Upper lobe of right lung (tissue), 1 donor: ENCODE measurements around the gene TFRC. TPM values are rescaled to one million over a fixed set of nuclear protein-coding genes. Genes with fewer than 3 reads are reported as not detected.
"Not testable (repeated sequence)": the region's sequence is repeated elsewhere in the genome, so short reads cannot be mapped to it uniquely, and the experiment has no call there.

Experiments used
- ATAC-seq: fragments of 200-7000 bp; cut with Tn5 transposase; one replicate; pipeline ENCODE4 v1.9.1; 2020; ENCODE audit warnings: mild to moderate bottlenecking, moderate library complexity
- DNase-seq: peaks from one replicate; pipeline ENCODE4 v3.0.0-alpha.2; 2020
- H3K27ac ChIP-seq: fragments of 200-600 bp; one replicate; pipeline ENCODE4 v1.8.0; 2022
- H3K27me3 ChIP-seq: fragments of 200-600 bp; one replicate; pipeline ENCODE4 v1.8.0; 2022; ENCODE audit warnings: mild to moderate bottlenecking
- H3K36me3 ChIP-seq: fragments of 200-600 bp; one replicate; pipeline ENCODE4 v1.8.0; 2022
- H3K4me1 ChIP-seq: fragments of 200-600 bp; one replicate; pipeline ENCODE4 v1.8.0; 2022
- H3K4me3 ChIP-seq: fragments of 200-600 bp; one replicate; pipeline ENCODE4 v1.8.0; 2022; ENCODE audit warnings: mild to moderate bottlenecking
- H3K9me3 ChIP-seq: fragments of 200-600 bp; one replicate; pipeline ENCODE4 v1.8.0; 2022
- intact Hi-C: fragments of 100-400 bp; cut with DNase I; formaldehyde crosslinking; loops from one replicate; pipeline ENCODE4 v1.11.0; 2022
- total RNA-seq: library from RNA; stranded (reverse); fragmentation: NEBNext Ultra II Directional; extraction: Animal tissue kit (Norgen Biotek cat#: 25700); gene quantifications from one replicate; pipeline ENCODE4 v1.2.1, GENCODE V29; 2021
- TF ChIP-seq, protein P1 (sequence below): fragments of 200-600 bp; IDR thresholded peaks from one replicate; pipeline ENCODE4 v1.8.0; 2022; ENCODE audit warnings: antibody characterized with exemption
- donor health status: DM: no; HTN: yes; CAD: no; lungs with severe emphysema.

Gene TFRC
- total RNA-seq, 1 donor from 2014 or later: 248 TPM

GRCh38 chr3:196063971-196064370 lies 17.9 kb downstream of the TFRC start:
- TF ChIP-seq, protein P1, sequence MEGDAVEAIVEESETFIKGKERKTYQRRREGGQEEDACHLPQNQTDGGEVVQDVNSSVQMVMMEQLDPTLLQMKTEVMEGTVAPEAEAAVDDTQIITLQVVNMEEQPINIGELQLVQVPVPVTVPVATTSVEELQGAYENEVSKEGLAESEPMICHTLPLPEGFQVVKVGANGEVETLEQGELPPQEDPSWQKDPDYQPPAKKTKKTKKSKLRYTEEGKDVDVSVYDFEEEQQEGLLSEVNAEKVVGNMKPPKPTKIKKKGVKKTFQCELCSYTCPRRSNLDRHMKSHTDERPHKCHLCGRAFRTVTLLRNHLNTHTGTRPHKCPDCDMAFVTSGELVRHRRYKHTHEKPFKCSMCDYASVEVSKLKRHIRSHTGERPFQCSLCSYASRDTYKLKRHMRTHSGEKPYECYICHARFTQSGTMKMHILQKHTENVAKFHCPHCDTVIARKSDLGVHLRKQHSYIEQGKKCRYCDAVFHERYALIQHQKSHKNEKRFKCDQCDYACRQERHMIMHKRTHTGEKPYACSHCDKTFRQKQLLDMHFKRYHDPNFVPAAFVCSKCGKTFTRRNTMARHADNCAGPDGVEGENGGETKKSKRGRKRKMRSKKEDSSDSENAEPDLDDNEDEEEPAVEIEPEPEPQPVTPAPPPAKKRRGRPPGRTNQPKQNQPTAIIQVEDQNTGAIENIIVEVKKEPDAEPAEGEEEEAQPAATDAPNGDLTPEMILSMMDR: no peak
- Histone ChIP-seq H3K36me3 (peaks cover 98% of the 10 kb centered on the region), H3K4me1 (no peaks in the 10 kb centered on the region), H3K9me3 (no peaks in the 10 kb centered on the region), H3K27ac (no peak overlapping the region), H3K27me3 (no peaks in the 10 kb centered on the region), H3K4me3 (no peak overlapping the region)
- ATAC-seq (no peak), DNase-seq (no peak)
- intact Hi-C loops: loop anchor here (10.0 kb wide), 1 partner anchor 131 kb away; no protein-coding TSS in a partner anchor

GRCh38 chr3:196063456-196063855 lies 18.4 kb downstream of the TFRC start:
- no peaks in the 10 kb centered on the region for H3K4me1 ChIP-seq
- peaks cover 98% of the 10 kb centered on the region for H3K36me3 ChIP-seq
- DNase-seq (peak; percentile 9), ATAC-seq (no peak)
- no peaks in the 10 kb centered on the region for H3K27me3 ChIP-seq
- H3K4me3 ChIP-seq: no peak overlapping the region
- TF ChIP-seq, protein P1: no peak
- intact Hi-C loops: loop anchor here (10.0 kb wide), 1 partner anchor 131 kb away; no protein-coding TSS in a partner anchor
- H3K9me3 ChIP-seq: no peaks in the 10 kb centered on the region
- no peak overlapping the region for H3K27ac ChIP-seq

- ATAC-seq (no peak), DNase-seq (no peak)
- intact Hi-C loops: loop anchor here (10.0 kb wide), 1 partner anchor 132 kb away; no protein-coding TSS in a partner anchor
- no peaks in the 10 kb centered on the region for H3K4me1 ChIP-seq
- no peak overlapping the region for H3K4me3 ChIP-seq
- H3K36me3 ChIP-seq: peaks cover 98% of the 10 kb centered on the region
- H3K9me3 ChIP-seq: no peaks in the 10 kb centered on the region
- no peak overlapping the region for H3K27ac ChIP-seq
- no peaks in the 10 kb centered on the region for H3K27me3 ChIP-seq
- TF ChIP-seq, protein P1: no peak
These were observed 18.8 kb downstream of the TFRC start for GRCh38 chr3:196063049-196063448.

- DNase-seq (no peak), ATAC-seq (no peak)
- Histone ChIP-seq H3K9me3 (no peaks in the 10 kb centered on the region), H3K27ac (no peak overlapping the region), H3K4me1 (no peaks in the 10 kb centered on the region), H3K27me3 (no peaks in the 10 kb centered on the region), H3K36me3 (peaks cover 98% of the 10 kb centered on the region), H3K4me3 (no peak overlapping the region)
- intact Hi-C loops: loop anchor here (10.0 kb wide), 1 partner anchor 134 kb away; no protein-coding TSS in a partner anchor
- TF ChIP-seq, protein P1: no peak
These were observed 21.1 kb downstream of the TFRC start for GRCh38 chr3:196060834-196061233.

- Histone ChIP-seq H3K9me3 (no peaks in the 10 kb centered on the region), H3K27me3 (no peaks in the 10 kb centered on the region), H3K4me3 (no peak overlapping the region), H3K27ac (no peak overlapping the region), H3K36me3 (peaks cover 99% of the 10 kb centered on the region), H3K4me1 (no peaks in the 10 kb centered on the region)
- TF ChIP-seq, protein P1: no peak
- DNase-seq (no peak), ATAC-seq (no peak)
- intact Hi-C loops: no loop called here
These were observed 24.0 kb downstream of the TFRC start for GRCh38 chr3:196057760-196058331.

DNA sequence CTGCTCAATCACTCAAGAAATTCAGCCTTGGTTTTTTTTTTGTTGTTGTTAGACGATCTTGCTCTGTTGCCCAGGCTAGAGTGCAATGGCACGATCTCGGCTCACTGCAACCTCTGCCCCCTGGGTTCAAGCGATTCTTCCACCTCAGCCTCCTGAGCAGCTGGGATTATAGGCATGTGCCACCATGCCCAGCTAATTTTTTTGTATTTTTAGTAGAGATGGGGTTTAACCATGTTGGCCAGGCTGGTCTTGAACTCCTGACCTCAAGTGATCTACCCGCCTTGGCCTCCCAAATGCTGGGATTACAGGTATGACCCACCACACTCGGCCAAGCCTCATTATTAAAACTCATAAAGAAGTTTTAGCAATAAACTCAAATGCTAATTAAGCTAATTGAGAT lies 25.5 kb downstream of the TFRC start:
- ATAC-seq, H3K9me3 ChIP-seq, DNase-seq, H3K4me3 ChIP-seq, intact Hi-C loops, H3K4me1 ChIP-seq, H3K27me3 ChIP-seq, H3K27ac ChIP-seq: not testable (repeated sequence)
- H3K36me3 ChIP-seq: peaks cover 99% of the 10 kb centered on the region
